Measurements from ENCODE around the gene TUT4.
A peak's percentile ranks its signal among the peaks of the same experiment; 100 is the strongest.
"Not testable (repeated sequence)": the region's sequence is repeated elsewhere in the genome, so short reads cannot be mapped to it uniquely, and the experiment has no call there.

Gene TUT4

GRCh38 chr1:52552505-52553361 is at the start of gene TUT4:
Gene TUT4, minus strand, starts transcription at chr1:52553092. Its CDS starts 26,812 bp downstream, at chr1:52526280.
- DNase-seq = peak; percentile 76

DNA sequence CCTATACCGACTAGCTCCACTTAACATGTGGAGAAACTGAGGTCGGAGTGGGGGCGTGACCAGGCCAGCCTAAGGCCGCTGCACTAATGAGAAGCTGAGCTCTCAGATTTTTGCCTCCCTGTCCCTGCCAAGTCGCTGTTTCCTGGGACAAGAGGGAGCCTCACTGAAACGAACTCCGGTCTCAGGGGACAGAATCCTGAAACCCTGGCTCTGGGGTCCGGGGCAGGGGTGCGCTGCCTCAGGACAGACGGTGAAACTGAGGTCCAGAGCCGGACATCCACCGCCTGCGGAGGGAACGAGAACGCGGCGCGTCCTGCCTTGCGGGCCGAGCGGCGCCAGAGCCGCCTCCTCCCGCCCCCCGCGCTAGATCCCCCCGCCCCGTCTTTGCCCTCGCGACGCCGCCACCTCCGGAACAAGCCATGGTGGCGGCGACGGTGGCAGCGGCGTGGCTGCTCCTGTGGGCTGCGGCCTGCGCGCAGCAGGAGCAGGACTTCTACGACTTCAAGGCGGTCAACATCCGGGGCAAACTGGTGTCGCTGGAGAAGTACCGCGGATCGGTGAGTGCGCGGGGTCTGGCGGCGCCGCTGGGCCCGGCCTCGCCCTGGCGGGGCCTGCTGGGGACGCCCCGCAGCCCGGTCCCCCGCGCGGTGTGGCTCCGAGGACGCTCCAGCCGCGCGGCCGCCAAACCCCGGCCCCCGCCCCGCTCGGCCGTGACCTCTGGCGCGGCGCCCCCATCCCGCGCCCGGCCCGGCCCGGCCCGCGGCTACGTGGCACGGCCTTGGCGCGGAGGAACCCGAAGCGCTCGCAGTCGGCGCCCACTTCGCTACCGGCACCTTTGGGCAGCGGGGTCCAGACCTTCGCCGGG is 49.3 kb upstream of the TUT4 start, which contains the start of gene GPX7:
Gene GPX7, plus strand, starts transcription at position 381 of the 865 bp plus-strand sequence. Its CDS starts 39 bp downstream, at position 420.
- peak; percentile 68 for DNase-seq

- peak; percentile 19 for DNase-seq
These were observed 48.6 kb upstream of the TUT4 start for GRCh38 chr1:52601519-52601918.

DNA sequence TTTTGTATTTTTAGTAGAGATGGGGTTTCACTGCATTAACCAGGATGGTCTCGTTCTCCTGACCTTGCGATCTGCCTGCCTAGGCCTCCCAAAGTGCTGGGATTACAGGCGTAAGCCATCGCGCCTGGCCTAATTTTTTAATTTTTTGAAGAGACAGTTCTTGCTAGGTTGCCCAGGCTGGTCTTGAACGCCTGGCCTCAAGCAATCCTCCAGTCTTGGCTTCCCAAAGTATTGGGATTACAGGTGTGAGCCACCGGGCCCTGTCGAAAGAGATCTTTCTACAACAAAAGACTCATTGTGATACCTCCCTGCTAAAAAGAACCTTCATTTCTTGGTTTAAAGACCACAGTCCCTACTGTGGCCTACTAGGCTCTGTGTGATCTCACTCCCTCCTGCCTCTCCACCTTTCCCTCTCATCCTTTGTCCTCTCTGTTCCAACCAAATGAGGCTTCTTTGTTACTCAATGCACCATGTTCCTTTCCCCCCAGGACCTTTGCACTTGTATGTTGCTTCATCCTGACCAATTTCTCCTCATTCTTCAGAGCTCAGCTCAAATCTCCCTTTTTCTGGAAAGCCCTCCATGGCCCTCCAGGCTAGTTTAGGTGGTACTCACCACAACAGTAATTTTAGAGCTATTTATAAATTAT is 47.8 kb upstream of the TUT4 start:
- DNase-seq = no peak

DNA sequence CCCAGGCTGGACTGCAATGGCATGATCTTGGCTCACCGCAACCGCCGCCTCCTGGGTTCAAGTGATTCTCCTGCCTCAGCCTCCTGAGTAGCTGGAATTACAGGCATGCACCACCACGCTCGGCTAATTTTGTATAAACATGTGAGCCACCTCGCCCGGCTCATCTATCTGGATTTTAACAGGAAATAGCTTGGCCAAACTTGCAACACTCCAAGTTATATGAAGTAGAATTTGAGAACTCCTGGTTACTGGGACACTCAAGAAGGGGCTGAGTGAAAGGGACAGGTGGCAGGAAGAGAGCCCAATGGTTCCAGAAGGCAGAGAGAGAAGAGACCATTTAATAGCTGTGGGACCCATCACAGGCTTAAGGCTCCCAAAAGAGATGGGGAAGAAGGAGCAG is 46.3 kb upstream of the TUT4 start:
- no peak for DNase-seq

DNA sequence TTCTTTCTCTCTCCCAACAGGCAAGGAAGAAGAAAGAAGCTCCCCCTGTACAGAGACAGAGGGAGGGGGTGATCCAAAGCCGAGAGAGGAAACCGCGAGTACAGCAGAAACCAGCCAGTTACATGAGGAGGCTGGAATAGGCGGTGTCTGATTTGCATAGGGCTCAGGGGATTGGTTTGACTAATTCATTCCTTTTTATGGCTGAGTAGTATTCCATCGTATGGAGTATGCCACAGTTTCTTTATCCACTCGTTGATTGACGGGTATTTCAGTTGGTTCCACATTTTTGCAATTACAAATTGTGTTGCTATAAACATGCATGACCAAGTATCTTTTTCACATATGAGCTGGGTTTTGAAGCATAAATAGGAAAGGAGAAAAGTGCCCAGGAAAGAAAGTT is 45.8 kb upstream of the TUT4 start:
- no peak for DNase-seq

GRCh38 chr1:52597912-52598311 is 45.0 kb upstream of the TUT4 start:
- DNase-seq = no peak

GRCh38 chr1:52595061-52595460 is 42.2 kb upstream of the TUT4 start:
- no peak for DNase-seq

- no peak for DNase-seq
These were observed 40.6 kb upstream of the TUT4 start for GRCh38 chr1:52593495-52593894.

GRCh38 chr1:52592637-52593323 is 39.9 kb upstream of the TUT4 start:
- DNase-seq = no peak

DNA sequence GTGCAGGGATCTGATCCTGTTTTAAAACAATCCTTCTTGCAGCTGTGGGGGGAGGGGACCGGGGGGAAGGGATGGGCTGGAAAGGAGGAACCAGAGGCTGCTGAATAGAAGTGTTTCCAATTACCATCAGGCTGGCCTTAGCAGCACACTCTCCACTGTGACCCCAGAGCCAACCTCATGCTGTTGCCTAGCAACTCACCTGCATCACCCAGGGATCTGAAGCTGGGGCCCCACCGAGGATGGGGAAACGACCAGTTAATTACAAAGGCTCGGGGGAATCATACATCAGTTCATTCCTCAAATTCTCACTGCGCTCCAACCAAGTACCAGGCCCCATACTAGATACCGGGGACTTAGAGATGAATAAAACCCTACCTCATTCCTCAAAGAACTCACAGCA is 37.4 kb upstream of the TUT4 start:
- no peak for DNase-seq

GRCh38 chr1:52588535-52588934 is 35.6 kb upstream of the TUT4 start:
- DNase-seq = no peak

DNA sequence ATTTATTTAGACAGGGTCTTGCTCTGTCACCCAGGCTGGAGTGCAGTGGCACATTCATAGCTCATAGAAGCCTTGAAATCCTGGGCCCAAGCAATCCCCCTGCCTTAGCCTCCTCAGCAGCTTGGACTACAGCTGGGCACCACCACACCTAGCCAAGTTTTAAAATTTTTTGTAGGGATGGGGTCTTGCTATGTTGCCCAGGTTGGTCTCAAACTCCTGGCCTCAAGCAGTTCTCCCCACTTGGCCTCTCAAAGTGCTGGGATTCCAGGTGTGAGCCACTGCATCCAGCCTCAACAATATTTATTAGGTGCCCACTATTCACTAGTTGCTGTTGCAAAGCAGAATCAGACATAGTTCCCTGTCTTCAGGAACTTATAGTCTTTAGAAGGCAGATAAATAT is 35.1 kb upstream of the TUT4 start:
- DNase-seq = no peak

- no peak for DNase-seq
These were observed 32.6 kb upstream of the TUT4 start for GRCh38 chr1:52585474-52585873.

GRCh38 chr1:52582116-52582696 is 29.3 kb upstream of the TUT4 start:
- no peak for DNase-seq

DNA sequence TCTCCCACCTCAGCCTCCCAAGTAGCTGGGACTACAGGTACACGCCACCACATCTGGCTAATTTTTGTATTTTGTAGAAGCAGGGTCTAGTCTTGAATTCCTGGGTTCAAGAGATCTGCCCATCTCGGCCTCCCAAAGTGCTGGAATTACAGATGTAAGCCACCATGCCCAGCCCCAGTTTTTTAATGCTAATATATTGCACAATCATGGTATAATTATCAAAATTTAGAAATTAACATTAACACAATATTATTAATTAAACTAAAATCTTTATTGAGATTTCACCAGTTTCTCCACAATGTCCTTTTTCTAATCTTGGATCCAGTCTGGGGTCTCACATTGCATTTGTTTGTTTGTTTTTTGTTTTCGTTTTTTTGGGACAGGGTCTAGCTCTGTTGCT is 27.4 kb upstream of the TUT4 start:
- DNase-seq = no peak

DNA sequence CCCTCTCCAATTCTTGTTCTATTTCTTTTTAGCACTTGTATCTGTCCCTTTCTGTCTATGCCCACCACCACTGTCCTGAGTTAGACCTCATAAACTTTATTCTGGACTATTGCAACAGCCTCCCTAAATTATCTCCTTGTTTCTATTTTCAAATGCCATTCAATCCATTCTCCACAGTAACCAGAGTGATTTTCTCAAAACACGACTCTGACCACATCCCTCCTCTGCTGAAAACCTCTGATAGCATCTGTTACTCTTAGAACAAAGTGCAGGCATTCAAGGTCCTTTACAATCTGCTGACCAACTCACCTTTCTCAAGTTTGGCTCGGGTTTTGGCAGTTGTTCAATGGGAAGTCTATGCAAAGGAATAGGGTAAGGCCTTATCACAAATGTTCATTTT is 26.5 kb upstream of the TUT4 start:
- DNase-seq = no peak

DNA sequence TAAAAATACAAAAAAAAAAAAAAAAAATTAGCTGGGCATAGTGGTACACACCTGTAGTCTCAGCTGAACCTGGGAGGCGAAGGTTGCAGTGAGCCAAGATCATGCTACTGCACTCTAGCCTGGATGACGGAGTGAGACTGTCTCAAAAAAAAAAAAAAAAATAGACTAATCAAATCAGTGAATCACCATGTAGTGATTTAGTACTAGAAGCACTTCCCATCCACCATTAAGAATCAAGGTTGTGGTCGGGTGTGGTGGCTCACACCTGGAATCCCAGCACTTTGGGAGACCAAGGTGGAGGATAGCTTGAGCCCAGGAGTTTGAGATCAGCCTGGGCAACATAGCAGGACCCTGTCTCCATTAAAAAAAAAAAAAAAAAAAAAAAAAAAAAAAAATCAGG is 25.2 kb upstream of the TUT4 start:
- DNase-seq = not testable (repeated sequence)

DNA sequence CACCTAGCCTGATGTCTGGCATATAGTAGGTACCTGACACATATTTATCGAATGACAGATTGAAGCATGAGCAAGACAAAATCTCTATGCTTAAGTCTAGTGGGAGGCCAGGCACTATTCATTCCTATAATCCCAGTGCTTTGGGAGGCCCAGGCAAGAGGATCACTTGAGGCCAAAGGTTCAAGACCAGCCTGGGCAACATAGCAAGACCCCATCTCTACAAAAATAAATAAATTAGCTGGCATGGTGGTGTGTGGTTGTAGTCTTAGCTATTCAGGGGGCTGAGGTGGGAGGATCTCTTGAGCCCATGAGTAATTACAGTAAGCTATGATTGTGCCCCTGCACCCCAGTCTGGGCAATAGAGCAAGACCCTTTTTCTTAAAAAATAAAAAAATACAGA is 23.2 kb upstream of the TUT4 start:
- DNase-seq = no peak

- no peak for DNase-seq
These were observed 21.7 kb upstream of the TUT4 start for GRCh38 chr1:52574594-52574993.

GRCh38 chr1:52572387-52572786 is 19.5 kb upstream of the TUT4 start:
- DNase-seq = no peak

DNA sequence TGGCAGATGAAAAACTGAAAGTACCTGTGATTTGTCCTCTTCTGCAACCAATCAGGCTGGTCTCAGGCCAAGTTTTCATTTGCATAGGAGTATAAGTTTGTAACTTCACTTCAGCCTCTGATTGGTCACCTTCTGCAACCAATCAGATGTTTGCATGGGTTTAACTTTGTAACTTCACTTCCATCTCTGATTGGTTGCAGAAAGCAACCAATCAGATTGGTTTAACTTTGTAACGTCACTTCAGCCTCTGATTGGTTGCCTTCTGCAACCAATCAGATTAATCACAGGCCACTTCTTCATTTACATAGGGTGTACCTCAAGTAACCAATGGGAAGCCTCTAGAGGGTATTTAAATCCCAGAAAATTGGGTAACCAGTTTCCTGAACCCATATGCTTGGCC is 18.9 kb upstream of the TUT4 start:
- DNase-seq = no peak

Measured in activated T-cell treated with anti-CD3 and anti-CD28 coated beads, Interleukin-2, amount 50 U/mL, for 1 hour (primary cell).